Smooth muscle cell (in vitro differentiated cells): ENCODE measurements around the gene KCTD13. TPM values are rescaled to one million over a fixed set of nuclear protein-coding genes. Genes with fewer than 3 reads are reported as not detected.

Experiments used
- DNase-seq: peaks from one replicate; lab custom pipeline; 2025; ENCODE audit not compliant: unreplicated experiment; lab: John Stamatoyannopoulos, UW
- H2AFZ ChIP-seq: fragments of 200-600 bp; sonication (generic); 2 replicates; pipeline ENCODE4 v1.6.0; 2016; ENCODE audit warnings: antibody characterized with exemption, low read depth, mild to moderate bottlenecking
- H3F3A ChIP-seq: fragments of 200-600 bp; sonication (generic); 2 replicates; pipeline ENCODE4 v1.6.0; 2017; ENCODE audit warnings: antibody characterized with exemption, low read depth
- H3K27ac ChIP-seq: fragments of 200-600 bp; sonication (generic); 2 replicates; pipeline ENCODE4 v1.5.1; 2016; ENCODE audit warnings: low read depth, mild to moderate bottlenecking
- H3K27me3 ChIP-seq: fragments of 200-600 bp; sonication (generic); 2 replicates; pipeline ENCODE4 v1.6.1; 2016; ENCODE audit warnings: low read depth, mild to moderate bottlenecking
- H3K36me3 ChIP-seq: fragments of 200-600 bp; sonication (generic); 2 replicates; pipeline ENCODE4 v1.5.1; 2016; ENCODE audit warnings: low read depth
- H3K4me1 ChIP-seq: fragments of 200-600 bp; sonication (generic); 2 replicates; pipeline ENCODE4 v1.5.1; 2016; ENCODE audit warnings: low read depth
- H3K4me2 ChIP-seq: fragments of 200-600 bp; sonication (generic); 2 replicates; pipeline ENCODE4 v1.6.0; 2016; ENCODE audit warnings: mild to moderate bottlenecking
- H3K4me3 ChIP-seq: fragments of 200-600 bp; sonication (generic); 2 replicates; pipeline ENCODE4 v1.5.1; 2016; ENCODE audit warnings: mild to moderate bottlenecking
- H3K79me2 ChIP-seq: fragments of 200-600 bp; sonication (generic); 2 replicates; pipeline ENCODE4 v1.6.0; 2016; ENCODE audit warnings: low read depth, mild to moderate bottlenecking
- H3K9ac ChIP-seq: fragments of 200-600 bp; sonication (generic); 2 replicates; pipeline ENCODE4 v1.6.0; 2016; ENCODE audit warnings: low read depth
- H3K9me3 ChIP-seq: fragments of 200-600 bp; sonication (generic); replicated peaks from 2 replicates; pipeline ENCODE4 v1.5.1; 2016; ENCODE audit warnings: low read depth
- H4K20me1 ChIP-seq: fragments of 200-600 bp; sonication (generic); 2 replicates; pipeline ENCODE4 v1.6.0; 2016; ENCODE audit warnings: low read depth
- CTCF ChIP-seq: fragments of 200-600 bp; sonication (generic); IDR thresholded peaks from 2 replicates; pipeline ENCODE4 v1.5.1; 2017; ENCODE audit warnings: borderline replicate concordance, mild to moderate bottlenecking, antibody characterized with exemption; ENCODE audit not compliant: insufficient read depth, poor library complexity, severe bottlenecking
- whole genome bisulfite sequencing: methylation state at CpG from one replicate; pipeline ENCODE4 v1.1.7; 2016; ENCODE audit warnings: low lambda C conversion rate; 5-methylcytosine and 5-hydroxymethylcytosine counted together
- polyA plus RNA-seq: library from polyadenylated mRNA; unstranded; fragments of >200 nt; fragmentation: Nextera tagmentation; extraction: Ambion mirVana; gene quantifications from 2 replicates; pipeline ENCODE4 v1.2.1, GENCODE V29; 2016
- total RNA-seq: library from RNA; depleted of rRNA; stranded (reverse); fragments of >200 nt; gene quantifications from 2 replicates; pipeline ENCODE4 v1.2.3, GENCODE V29; 2014

The KCTD13 gene
- total and polyA plus RNA-seq, 2 experiments from 2014 or later, result 16.3 to 23.6 TPM

- WGBS, result 77% methylated on average over 8 of the region's 8 CpGs
- H3K4me2 ChIP-seq, result no peak overlapping the region
- H3F3A ChIP-seq, result no peaks in the 10 kb centered on the region
- DNase-seq, result no peak
- no peaks in the 10 kb centered on the region for H3K36me3 ChIP-seq
- no peaks in the 10 kb centered on the region for H3K79me2 ChIP-seq
- peaks cover 3% of the 10 kb centered on the region for H3K4me1 ChIP-seq
- no peak overlapping the region for H3K27ac ChIP-seq
- no peaks in the 10 kb centered on the region for H4K20me1 ChIP-seq
- no peak overlapping the region for H3K4me3 ChIP-seq
- H3K9ac ChIP-seq, result no peak overlapping the region
- TF ChIP-seq CTCF, result no peak
- no peak overlapping the region for H2AFZ ChIP-seq
- H3K9me3 ChIP-seq, result no peaks in the 10 kb centered on the region
- H3K27me3 ChIP-seq, result no peaks in the 10 kb centered on the region
Measured at GRCh38 chr16:29868396-29869009, 57.5 kb downstream of the KCTD13 start.

- Histone ChIP-seq H3K27me3 (no peaks in the 10 kb centered on the region), H3K4me2 (no peak overlapping the region), H3K36me3 (no peaks in the 10 kb centered on the region), H3K4me1 (peaks cover 15% of the 10 kb centered on the region), H2AFZ (peak overlapping the region; percentile 43), H3K9me3 (no peaks in the 10 kb centered on the region), H3K4me3 (no peak overlapping the region), H3K27ac (no peak overlapping the region), H3F3A (no peaks in the 10 kb centered on the region), H4K20me1 (no peaks in the 10 kb centered on the region), H3K9ac (no peak overlapping the region), H3K79me2 (peaks cover 15% of the 10 kb centered on the region)
- 97% methylated on average over 7 of the region's 9 CpGs for WGBS
- no peak for DNase-seq
- TF ChIP-seq CTCF, result no peak
Measured at GRCh38 chr16:29864205-29864604, 61.8 kb downstream of the KCTD13 start.

DNA sequence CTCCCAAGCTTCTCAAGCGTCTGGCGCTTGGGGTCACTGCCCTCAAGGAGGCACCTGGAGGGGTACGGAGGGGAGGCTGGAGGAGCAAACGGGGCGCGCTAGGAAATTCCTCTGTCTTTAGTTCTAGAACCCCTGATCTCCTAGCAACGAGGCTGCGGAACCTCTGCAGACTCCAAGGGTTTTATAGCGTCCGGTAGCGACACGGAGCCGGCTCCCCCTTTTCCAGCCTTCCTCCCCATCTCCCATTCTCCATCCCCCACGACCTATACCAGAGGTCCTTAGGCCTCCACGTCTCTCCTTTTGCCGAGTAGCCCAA, 62.4 kb downstream of the KCTD13 start:
- Histone ChIP-seq H3K79me2 (peaks cover 15% of the 10 kb centered on the region), H3K36me3 (no peaks in the 10 kb centered on the region), H3K9me3 (no peaks in the 10 kb centered on the region), H3K4me2 (peak overlapping the region; percentile 83), H3K9ac (no peak overlapping the region), H3F3A (no peaks in the 10 kb centered on the region), H3K4me1 (peaks cover 15% of the 10 kb centered on the region), H3K4me3 (peak overlapping the region; percentile 73), H2AFZ (peak overlapping the region; percentile 43), H4K20me1 (no peaks in the 10 kb centered on the region), H3K27ac (peak overlapping the region; percentile 90), H3K27me3 (no peaks in the 10 kb centered on the region)
- TF ChIP-seq CTCF, result no peak
- WGBS, result 33% methylated on average over 16 of the region's 16 CpGs
- no peak for DNase-seq

GRCh38 chr16:29862884-29863668, 63.0 kb downstream of the KCTD13 start, which contains the start of gene CDIPT:
CDIPT (minus strand) TSS chr16:29863226; CDS start chr16:29862857, 369 bp downstream.
- peak within 1 kb of the TSS; percentile 83 for H3K4me2 ChIP-seq
- H3K79me2 ChIP-seq, result peaks cover 15% of the 10 kb centered on the region
- H3K4me3 ChIP-seq, result peak within 1 kb of the TSS; percentile 73
- peak within 1 kb of the TSS; percentile 90 for H3K27ac ChIP-seq
- peaks cover 15% of the 10 kb centered on the region for H3K4me1 ChIP-seq
- peak within 1 kb of the TSS; percentile 94 for H3K9ac ChIP-seq
- no peaks in the 10 kb centered on the region for H3K9me3 ChIP-seq
- H3K36me3 ChIP-seq, result no peaks in the 10 kb centered on the region
- H3K27me3 ChIP-seq, result no peaks in the 10 kb centered on the region
- H2AFZ ChIP-seq, result peak within 1 kb of the TSS; percentile 73
- TF ChIP-seq CTCF, result peak; percentile 38
- no peaks in the 10 kb centered on the region for H3F3A ChIP-seq
- no peaks in the 10 kb centered on the region for H4K20me1 ChIP-seq
- WGBS, result under 1% methylated on average over 36 of the region's 57 CpGs
- peak; percentile 44 for DNase-seq
